GM12878 (cell line): Measurements from ENCODE around the gene ANO10. TPM values are rescaled to one million over a fixed set of nuclear protein-coding genes. Genes with fewer than 3 reads are reported as not detected.

ENCODE experiments used
- ATAC-seq: fragments of 200-7000 bp; cut with Tn5 transposase; 3 replicates; pipeline ENCODE4 v1.9.1; 2020; ENCODE audit warnings: mild to moderate bottlenecking, moderate library complexity
- BruUV-seq: library from RNA; stranded (reverse); fragments of 400-500 nt; replicated peaks from 2 replicates; lab custom pipeline; 2021; lab: Mats Ljungman, UMichigan
- CTCF ChIA-PET: fragments of 300-600 bp; sonication (Branson Sonifier 250); formaldehyde crosslinking; extraction: SDS; loops from one replicate; lab custom pipeline; 2021; ENCODE audit warnings: inconsistent platforms; lab: Yijun Ruan, JAX
- POLR2A ChIA-PET: fragments of 350-600 bp; formaldehyde crosslinking; extraction: SDS; loops from one replicate; lab custom pipeline; 2021; ENCODE audit warnings: inconsistent platforms; lab: Charles Lee
- RAD21 ChIA-PET: fragments of 300-600 bp; sonication (Branson Sonifier 250); formaldehyde crosslinking; loops from one replicate; lab custom pipeline; 2023; ENCODE audit warnings: antibody characterized with exemption; ENCODE audit not compliant: unreplicated experiment; lab: Charles Lee
- SMC1A ChIA-PET: fragments of 300-600 bp; sonication (Branson Sonifier 250); formaldehyde crosslinking; loops from one replicate; lab custom pipeline; 2023; ENCODE audit not compliant: unreplicated experiment, uncharacterized antibody; lab: Charles Lee
- DNase-seq: peaks from one replicate; pipeline ENCODE4 v3.0.0-alpha.2; 2011; ENCODE audit warnings: low read depth, low spot score
- FAIRE-seq: peaks from 3 replicates; lab custom pipeline; 2011; peaks lifted over from hg19 to GRCh38; lab: Jason Lieb, UNC
- H2AFZ ChIP-seq: 2 replicates; pipeline ENCODE4 v1.6.0; 2011; ENCODE audit warnings: low read depth, low read length, control low read depth; ENCODE audit not compliant: control insufficient read depth
- H3K27ac ChIP-seq: 2 replicates; pipeline ENCODE4 v1.5.1; 2011; ENCODE audit warnings: control low read depth; ENCODE audit not compliant: control insufficient read depth, insufficient read depth
- H3K27me3 ChIP-seq, 2 experiments: replicated peaks in 1 of 2; 2 replicates each; pipeline versions ENCODE4 v1.6.0 to v1.6.1; 2011; ENCODE audit warnings: low read length in 1 of 2; ENCODE audit not compliant: control insufficient read depth in 2 of 2, insufficient read depth in 2 of 2
- H3K36me3 ChIP-seq, 2 experiments: 2 replicates each; pipeline ENCODE4 v1.5.1; 2011; ENCODE audit warnings: low read length in 1 of 2; ENCODE audit not compliant: control insufficient read depth in 2 of 2, insufficient read depth in 2 of 2
- H3K4me1 ChIP-seq: 2 replicates; pipeline ENCODE4 v1.6.1; 2011; ENCODE audit warnings: mild to moderate bottlenecking, low read length, moderate library complexity, mixed read lengths; ENCODE audit not compliant: control insufficient read depth, insufficient read depth
- H3K4me2 ChIP-seq: 2 replicates; pipeline ENCODE4 v1.6.0; 2011; ENCODE audit warnings: control low read depth; ENCODE audit not compliant: control insufficient read depth, insufficient read depth
- H3K4me3 ChIP-seq: fragments of 200-600 bp; sonication (generic); 2 replicates; pipeline ENCODE4 v1.5.1; 2016
- H3K79me2 ChIP-seq: 2 replicates; pipeline ENCODE4 v1.6.0; 2011; ENCODE audit warnings: low read length; ENCODE audit not compliant: control insufficient read depth, insufficient read depth
- H3K9ac ChIP-seq: 2 replicates; pipeline ENCODE4 v1.8.0; 2011; ENCODE audit warnings: low read length, control low read depth, mixed read lengths; ENCODE audit not compliant: control insufficient read depth, insufficient read depth
- H3K9me3 ChIP-seq: replicated peaks from 3 replicates; pipeline ENCODE4 v1.5.1; 2011; ENCODE audit warnings: mild to moderate bottlenecking, low read length; ENCODE audit not compliant: control insufficient read depth, insufficient read depth
- H4K20me1 ChIP-seq: 2 replicates; pipeline ENCODE4 v1.6.0; 2011; ENCODE audit not compliant: control insufficient read depth, insufficient read depth
- CBX5 ChIP-seq: sonication (generic); IDR thresholded peaks from 2 replicates; pipeline ENCODE4 v1.6.1; 2016; ENCODE audit warnings: low read depth, moderate library complexity, mild to moderate bottlenecking, inconsistent platforms
- CREM ChIP-seq: IDR thresholded peaks from 2 replicates; pipeline ENCODE4 v1.6.1; 2014; ENCODE audit warnings: antibody characterized with exemption, low read depth
- EP300 ChIP-seq, 2 experiments: fragments of 150-350 bp in 1 of 2; IDR thresholded peaks; 2 replicates each; pipeline ENCODE4 v1.6.1; 2011 to 2012; ENCODE audit warnings: low read depth in 2 of 2, low read length in 2 of 2, borderline replicate concordance in 1 of 2, improper control_type of control experiment in 1 of 2, inconsistent platforms in 1 of 2; ENCODE audit not compliant: control insufficient read depth in 1 of 2
- EZH2 ChIP-seq: IDR thresholded peaks from 2 replicates; pipeline ENCODE4 v1.6.1; 2012; ENCODE audit warnings: low read depth, mild to moderate bottlenecking, control low read depth, inconsistent platforms, low read length, borderline replicate concordance; ENCODE audit not compliant: control insufficient read depth
- FOXK2 ChIP-seq: fragments of 450-650 bp; IDR thresholded peaks from 2 replicates; pipeline ENCODE4 v1.6.1; 2017; ENCODE audit warnings: mild to moderate bottlenecking, moderate library complexity
- GATAD2B ChIP-seq: fragments of 450-650 bp; conservative IDR thresholded peaks from 2 replicates; pipeline ENCODE4 v1.6.1; 2017; ENCODE audit warnings: low read depth, mild to moderate bottlenecking, moderate library complexity
- MXI1 ChIP-seq: fragments of 150-350 bp; IDR thresholded peaks from 2 replicates; pipeline ENCODE4 v1.6.1; 2011; ENCODE audit warnings: low read depth, mild to moderate bottlenecking, inconsistent platforms, low read length, improper control_type of control experiment
- NR2C1 ChIP-seq: fragments of 450-650 bp; IDR thresholded peaks from 2 replicates; pipeline ENCODE4 v1.6.1; 2017; ENCODE audit warnings: antibody characterized with exemption, mild to moderate bottlenecking, moderate library complexity
- NRF1 ChIP-seq: conservative IDR thresholded peaks from 2 replicates; pipeline ENCODE4 v1.6.1; 2011; ENCODE audit warnings: mild to moderate bottlenecking, low read depth, low read length, improper control_type of control experiment
- PKNOX1 ChIP-seq: fragments of 450-650 bp; IDR thresholded peaks from 2 replicates; pipeline ENCODE4 v1.6.1; 2016; ENCODE audit warnings: mild to moderate bottlenecking
- POLR2AphosphoS2 ChIP-seq: IDR thresholded peaks from 2 replicates; pipeline ENCODE4 v1.6.1; 2011; ENCODE audit warnings: low read depth, mild to moderate bottlenecking, low read length, improper control_type of control experiment, moderate library complexity
- RB1 ChIP-seq: fragments of 450-650 bp; formaldehyde crosslinking; IDR thresholded peaks from 2 replicates; pipeline ENCODE4 v1.6.1; 2017; ENCODE audit warnings: mild to moderate bottlenecking, borderline replicate concordance
- RFX5 ChIP-seq: IDR thresholded peaks from 2 replicates; pipeline ENCODE4 v1.6.1; 2011; ENCODE audit warnings: low read depth, low read length, improper control_type of control experiment
- SMARCA5 ChIP-seq: fragments of 450-650 bp; IDR thresholded peaks from 2 replicates; pipeline ENCODE4 v1.6.1; 2017; ENCODE audit warnings: mild to moderate bottlenecking
- SREBF2 ChIP-seq: IDR thresholded peaks from 2 replicates; pipeline ENCODE4 v1.6.1; 2012; ENCODE audit warnings: mild to moderate bottlenecking, low read length
- SUZ12 ChIP-seq: fragments of 200-600 bp; sonication (generic); IDR thresholded peaks from one replicate; pipeline ENCODE4 v1.6.1; 2018; ENCODE audit warnings: antibody characterized with exemption, mild to moderate bottlenecking; ENCODE audit not compliant: unreplicated experiment
- TCF3 ChIP-seq: IDR thresholded peaks from 2 replicates; pipeline ENCODE4 v1.6.1; 2012; ENCODE audit warnings: low read depth, mild to moderate bottlenecking, low read length, borderline replicate concordance; ENCODE audit not compliant: insufficient read depth
- ZNF207 ChIP-seq: fragments of 450-650 bp; IDR thresholded peaks from 2 replicates; pipeline ENCODE4 v1.6.1; 2014; ENCODE audit warnings: antibody characterized with exemption, mild to moderate bottlenecking, borderline replicate concordance
- ZNF384 ChIP-seq: IDR thresholded peaks from 2 replicates; pipeline ENCODE4 v1.6.1; 2012; ENCODE audit warnings: low read depth, mild to moderate bottlenecking, low read length, improper control_type of control experiment, borderline replicate concordance
- WGBS: methylation state at CpG from one replicate; pipeline ENCODE4 v1.1.6; 2016; ENCODE audit warnings: low lambda C conversion rate; ENCODE audit not compliant: insufficient replicate concordance, insufficient coverage; ENCODE audit errors: missing lambda C conversion rate; 5-methylcytosine and 5-hydroxymethylcytosine counted together
- in situ Hi-C: fragments of 300-500 bp; cut with MboI; formaldehyde crosslinking; loops from 9 replicates; pipeline ENCODE4 v1.14.3; 2018; ENCODE audit warnings: mixed read lengths
- intact Hi-C: fragments of 100-400 bp; cut with micrococcal nuclease; formaldehyde crosslinking; loops from one replicate; pipeline ENCODE4 v1.14.2; 2022; ENCODE audit not compliant: unreplicated experiment
- polyA plus RNA-seq, 11 experiments: library from polyadenylated mRNA; depleted of rRNA in 4 of 11; unstranded in 6 of 11; stranded (reverse) in 5 of 11; fragments of >200 nt; fragmentation: Nextera tagmentation in 4 of 11; fragmentation: Illumina TruSeq in 1 of 11; extraction: Ambion mirVana in 4 of 11; extraction: Trizol in 1 of 11; gene quantifications; 1 replicate in 1 of 11; 2 replicates in 10 of 11; pipeline versions ENCODE4 v1.2.1 to v1.2.3, GENCODE V29; 2011 to 2016; ENCODE audit warnings: inconsistent platforms in 2 of 11, missing spikeins in 2 of 11, low read depth in 1 of 11
- total RNA-seq, 4 experiments: library from RNA; depleted of rRNA in 3 of 4; stranded (reverse); fragments of >200 nt in 3 of 4; fragmentation: Illumina TruSeq in 1 of 4; extraction: Trizol in 1 of 4; gene quantifications; 2 replicates each; pipeline versions ENCODE4 v1.2.1 to v1.2.3, GENCODE V29; 2013 to 2021
- TF ChIP-seq, protein P1 (sequence below): fragments of 150-350 bp; IDR thresholded peaks from 2 replicates; pipeline ENCODE4 v1.6.1; 2016; ENCODE audit warnings: low read depth, low read length

Gene ANO10
- total and polyA plus RNA-seq, 10 of the 15 experiments (the other 5 are each of a cell fraction or from before 2014, with no cell fraction given) = 0.29 to 21.9 (median 1.6) TPM

DNA sequence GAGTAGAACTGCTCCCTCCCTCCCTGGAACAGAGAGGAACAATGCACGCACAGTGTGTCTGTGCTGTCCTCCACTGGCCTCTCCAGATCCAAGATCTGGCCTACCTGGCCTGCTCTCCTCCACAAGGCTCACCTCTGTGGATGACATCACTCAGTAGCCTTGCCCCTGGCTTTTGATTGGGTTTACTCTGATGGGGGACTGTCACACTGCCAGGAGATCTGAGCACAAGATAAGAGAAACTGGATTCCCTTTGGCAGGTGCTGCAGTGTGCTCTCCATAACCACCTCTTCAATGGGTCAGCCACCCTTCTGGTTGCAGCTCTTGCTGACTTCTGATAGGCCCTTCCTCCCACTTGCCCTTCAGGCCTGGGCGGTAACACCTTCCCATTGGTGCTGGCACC is 22.6 kb upstream of the ANO10 start:
- FAIRE-seq (no peak), ATAC-seq (no peak)
- no peak overlapping the region for H2AFZ ChIP-seq
- no peaks in the 10 kb centered on the region for H3K9me3 ChIP-seq
- H3K79me2 ChIP-seq = no peaks in the 10 kb centered on the region
- H3K27me3 ChIP-seq = no peaks in the 10 kb centered on the region
- no peak overlapping the region for H3K4me2 ChIP-seq
- in situ Hi-C loops = no loop called here
- no peak overlapping the region for H3K9ac ChIP-seq
- H3K36me3 ChIP-seq = no peaks in the 10 kb centered on the region
- ChIA-PET RAD21 (no interaction called here), POLR2A (no interaction called here), SMC1A (no interaction called here), CTCF (no interaction called here)
- intact Hi-C loops = no loop called here
- WGBS = 71% methylated on average over 2 of the region's 2 CpGs
- no TSS peak for BruUV-seq
- H3K27ac ChIP-seq = no peak overlapping the region
- no peaks in the 10 kb centered on the region for H4K20me1 ChIP-seq
- TF ChIP-seq POLR2AphosphoS2 (no peak), EP300 (IDR thresholded peaks at IDR 0.05; ENCODE audit: borderline replicate concordance in 1 of 2, control insufficient read depth in 1 of 2, low read depth in 2 of 2, low read length in 2 of 2) (no peak), ZNF207 (no peak), SMARCA5 (no peak), SREBF2 (no peak), CREM (no peak), NR2C1 (no peak), FOXK2 (no peak), PKNOX1 (no peak), GATAD2B (no peak), RB1 (no peak), NRF1 (no peak), TCF3 (no peak), ZNF384 (no peak), CBX5 (no peak), MXI1 (no peak), RFX5 (no peak), SUZ12 (no peak), EZH2 (no peak)
- TF ChIP-seq, protein P1, sequence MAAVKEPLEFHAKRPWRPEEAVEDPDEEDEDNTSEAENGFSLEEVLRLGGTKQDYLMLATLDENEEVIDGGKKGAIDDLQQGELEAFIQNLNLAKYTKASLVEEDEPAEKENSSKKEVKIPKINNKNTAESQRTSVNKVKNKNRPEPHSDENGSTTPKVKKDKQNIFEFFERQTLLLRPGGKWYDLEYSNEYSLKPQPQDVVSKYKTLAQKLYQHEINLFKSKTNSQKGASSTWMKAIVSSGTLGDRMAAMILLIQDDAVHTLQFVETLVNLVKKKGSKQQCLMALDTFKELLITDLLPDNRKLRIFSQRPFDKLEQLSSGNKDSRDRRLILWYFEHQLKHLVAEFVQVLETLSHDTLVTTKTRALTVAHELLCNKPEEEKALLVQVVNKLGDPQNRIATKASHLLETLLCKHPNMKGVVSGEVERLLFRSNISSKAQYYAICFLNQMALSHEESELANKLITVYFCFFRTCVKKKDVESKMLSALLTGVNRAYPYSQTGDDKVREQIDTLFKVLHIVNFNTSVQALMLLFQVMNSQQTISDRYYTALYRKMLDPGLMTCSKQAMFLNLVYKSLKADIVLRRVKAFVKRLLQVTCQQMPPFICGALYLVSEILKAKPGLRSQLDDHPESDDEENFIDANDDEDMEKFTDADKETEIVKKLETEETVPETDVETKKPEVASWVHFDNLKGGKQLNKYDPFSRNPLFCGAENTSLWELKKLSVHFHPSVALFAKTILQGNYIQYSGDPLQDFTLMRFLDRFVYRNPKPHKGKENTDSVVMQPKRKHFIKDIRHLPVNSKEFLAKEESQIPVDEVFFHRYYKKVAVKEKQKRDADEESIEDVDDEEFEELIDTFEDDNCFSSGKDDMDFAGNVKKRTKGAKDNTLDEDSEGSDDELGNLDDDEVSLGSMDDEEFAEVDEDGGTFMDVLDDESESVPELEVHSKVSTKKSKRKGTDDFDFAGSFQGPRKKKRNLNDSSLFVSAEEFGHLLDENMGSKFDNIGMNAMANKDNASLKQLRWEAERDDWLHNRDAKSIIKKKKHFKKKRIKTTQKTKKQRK = no peak
- TF ChIP-seq, all 136 proteins: peak for 0
- H3K4me3 ChIP-seq = no peak overlapping the region
- H3K4me1 ChIP-seq = no peaks in the 10 kb centered on the region
- DNase-seq = no peak
